Colon (tissue), 2 donors: Measurements from ENCODE around the gene VPS39.

Source experiments
- FAIRE-seq: peaks from 2 replicates; lab custom pipeline; 2012; peaks lifted over from hg19 to GRCh38; lab: Jason Lieb, UNC
- donor health status: control.
- donor health status: control.

Gene VPS39

GRCh38 chr15:42157981-42158765, 49.9 kb downstream of the VPS39 start:
- FAIRE-seq: no peak

- no peak for FAIRE-seq
These were observed 50.7 kb downstream of the VPS39 start for GRCh38 chr15:42157381-42157780.

GRCh38 chr15:42156243-42156922, 51.7 kb downstream of the VPS39 start, which contains the start of gene PLA2G4F:
Gene PLA2G4F, minus strand, starts transcription at chr15:42156636. Its CDS starts 87 bp downstream, at chr15:42156549.
- no peak for FAIRE-seq

- FAIRE-seq: no peak
These were observed 52.4 kb downstream of the VPS39 start for GRCh38 chr15:42155546-42156242.

DNA sequence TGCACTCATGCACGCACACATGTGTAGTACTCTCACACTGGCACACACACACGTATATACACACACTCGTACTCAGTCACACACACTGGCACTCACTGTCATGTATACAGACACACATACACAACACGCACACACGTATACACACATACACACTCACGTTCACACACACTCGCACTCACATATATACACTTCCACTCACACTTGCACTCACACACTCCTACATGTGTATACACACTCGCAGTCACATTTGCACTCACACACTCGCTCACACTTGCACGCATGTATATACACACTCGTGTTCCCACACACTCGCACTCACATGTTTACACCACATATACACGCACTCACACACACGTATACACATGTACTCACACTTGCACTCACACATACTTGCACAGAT, 53.1 kb downstream of the VPS39 start:
- no peak for FAIRE-seq

DNA sequence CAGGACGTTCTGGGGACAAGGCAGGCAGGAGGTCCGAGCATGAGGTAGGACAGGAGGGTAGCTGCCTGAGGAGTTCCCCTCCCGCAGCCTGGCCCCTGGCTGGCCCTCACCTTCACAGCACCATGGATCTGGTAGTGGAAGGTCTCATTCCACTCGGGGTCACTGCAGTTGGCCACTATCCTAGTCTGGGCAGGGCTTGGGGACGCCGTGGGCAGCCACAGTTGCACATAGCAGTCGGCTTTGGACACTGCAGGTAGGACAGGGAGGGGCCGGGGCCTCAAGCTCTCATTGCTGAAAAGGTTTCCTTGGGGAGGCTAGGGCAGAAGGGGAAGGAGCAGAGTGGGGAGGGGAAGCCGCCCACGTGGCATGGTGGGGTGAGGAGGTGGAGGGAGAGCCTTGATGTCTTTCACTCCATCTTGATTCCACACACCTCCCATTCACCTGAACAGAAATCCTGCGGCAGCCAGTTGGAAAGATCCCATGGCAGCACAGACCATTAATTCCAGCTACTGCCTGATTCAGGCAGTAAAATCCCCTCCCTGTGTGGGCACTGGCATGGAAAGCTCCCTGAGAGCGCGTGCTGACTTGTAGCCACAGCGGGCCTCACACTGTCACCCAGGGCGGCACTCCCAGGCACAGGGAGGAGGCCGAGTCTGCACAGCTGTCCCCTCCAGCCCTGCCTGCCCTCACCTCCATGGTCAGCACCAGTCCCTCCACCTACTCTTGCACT, 53.7 kb downstream of the VPS39 start:
- FAIRE-seq: no peak

DNA sequence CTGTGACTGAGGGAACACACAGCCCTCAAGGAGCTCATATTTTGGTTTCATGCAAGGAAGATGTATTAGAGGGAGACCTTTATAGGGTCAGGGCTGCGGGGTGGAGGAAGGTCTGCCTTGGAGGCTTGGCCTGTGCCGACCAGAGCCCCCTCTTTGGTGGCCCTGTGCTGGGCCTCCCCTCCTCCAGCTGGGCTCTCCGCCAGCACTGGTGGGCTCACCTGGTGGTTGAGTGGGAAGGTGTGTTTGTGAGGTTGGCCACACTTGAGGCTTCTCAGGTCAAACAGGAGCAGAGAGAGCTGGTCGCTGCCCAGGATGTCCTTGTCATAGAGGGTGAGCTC, 54.3 kb downstream of the VPS39 start:
- no peak for FAIRE-seq

DNA sequence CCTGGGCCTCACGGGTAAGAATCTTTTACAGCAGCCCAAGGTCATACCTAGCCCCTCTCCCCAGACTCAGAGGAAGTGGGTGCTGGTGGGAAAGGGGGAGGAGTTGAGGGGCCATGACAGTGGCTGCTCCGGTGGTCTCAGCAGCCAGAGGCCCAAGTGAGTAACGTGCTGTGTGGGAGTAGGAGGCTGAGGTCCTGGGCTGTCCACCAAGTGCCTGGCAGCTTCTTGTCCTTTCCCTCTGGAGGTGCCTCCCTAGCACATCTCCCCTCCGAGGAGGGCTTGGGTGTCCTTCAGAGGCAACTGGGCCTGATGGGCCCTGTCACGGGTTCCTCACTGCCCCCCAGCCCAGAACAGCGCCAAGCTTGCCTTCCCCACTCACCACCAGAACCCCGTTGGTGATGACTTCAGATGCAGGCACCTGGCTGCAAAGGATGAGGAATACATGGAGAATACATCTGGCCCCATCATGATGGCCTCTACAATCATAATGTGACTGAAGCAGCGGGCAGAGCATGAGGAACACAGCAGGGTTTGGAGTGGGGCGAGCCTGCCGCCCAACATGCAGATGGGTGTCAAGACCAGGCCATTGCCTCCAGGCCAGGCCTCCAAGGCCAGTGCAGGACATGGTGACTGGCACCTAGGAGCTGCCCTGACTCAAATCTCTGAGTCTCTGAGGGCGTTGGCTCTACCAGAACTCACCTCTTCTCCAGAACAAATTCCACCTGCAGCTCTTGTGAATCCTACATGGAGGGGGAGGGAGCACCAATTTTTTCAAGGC, 55.0 kb downstream of the VPS39 start:
- FAIRE-seq: no peak

DNA sequence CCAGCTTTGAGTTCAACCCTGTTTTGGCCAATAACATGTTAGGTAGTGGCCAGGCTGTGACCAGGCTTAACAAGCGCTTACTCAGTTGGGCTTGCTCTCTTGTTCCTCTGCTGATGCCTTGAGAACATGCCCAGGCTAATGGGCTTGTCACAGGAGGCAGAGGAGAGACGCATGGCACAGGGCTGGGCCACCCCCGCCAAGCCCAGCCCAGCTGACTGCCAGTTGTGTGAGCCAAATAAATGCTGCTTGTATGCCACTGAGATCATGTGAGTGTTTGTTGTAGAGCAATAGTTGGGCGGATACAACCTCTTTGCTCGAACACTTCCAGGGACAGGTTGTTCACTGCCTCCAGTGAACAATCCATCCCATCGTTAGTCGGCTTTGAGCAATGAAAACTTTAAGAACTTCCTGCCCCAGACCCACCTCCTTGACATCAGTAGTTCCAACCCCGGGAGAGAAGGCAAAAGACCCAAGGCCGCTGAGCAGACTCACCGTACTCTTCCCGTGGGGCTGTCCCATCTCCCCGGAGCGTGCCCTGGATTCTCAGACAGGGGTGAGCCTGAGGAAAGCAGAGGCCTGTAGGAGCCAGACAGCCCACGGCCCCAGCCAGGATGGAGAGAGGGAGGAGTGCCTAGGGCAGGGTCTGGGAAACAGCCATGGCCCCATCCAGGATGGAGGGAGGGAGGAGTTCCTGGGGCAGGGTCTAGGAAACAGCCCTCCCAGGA, 55.7 kb downstream of the VPS39 start:
- no peak for FAIRE-seq

- no peak for FAIRE-seq
These were observed 56.4 kb downstream of the VPS39 start for GRCh38 chr15:42151736-42152135.

GRCh38 chr15:42151141-42151561, 57.0 kb downstream of the VPS39 start:
- no peak for FAIRE-seq

- FAIRE-seq: no peak
These were observed 57.7 kb downstream of the VPS39 start for GRCh38 chr15:42150219-42150970.

DNA sequence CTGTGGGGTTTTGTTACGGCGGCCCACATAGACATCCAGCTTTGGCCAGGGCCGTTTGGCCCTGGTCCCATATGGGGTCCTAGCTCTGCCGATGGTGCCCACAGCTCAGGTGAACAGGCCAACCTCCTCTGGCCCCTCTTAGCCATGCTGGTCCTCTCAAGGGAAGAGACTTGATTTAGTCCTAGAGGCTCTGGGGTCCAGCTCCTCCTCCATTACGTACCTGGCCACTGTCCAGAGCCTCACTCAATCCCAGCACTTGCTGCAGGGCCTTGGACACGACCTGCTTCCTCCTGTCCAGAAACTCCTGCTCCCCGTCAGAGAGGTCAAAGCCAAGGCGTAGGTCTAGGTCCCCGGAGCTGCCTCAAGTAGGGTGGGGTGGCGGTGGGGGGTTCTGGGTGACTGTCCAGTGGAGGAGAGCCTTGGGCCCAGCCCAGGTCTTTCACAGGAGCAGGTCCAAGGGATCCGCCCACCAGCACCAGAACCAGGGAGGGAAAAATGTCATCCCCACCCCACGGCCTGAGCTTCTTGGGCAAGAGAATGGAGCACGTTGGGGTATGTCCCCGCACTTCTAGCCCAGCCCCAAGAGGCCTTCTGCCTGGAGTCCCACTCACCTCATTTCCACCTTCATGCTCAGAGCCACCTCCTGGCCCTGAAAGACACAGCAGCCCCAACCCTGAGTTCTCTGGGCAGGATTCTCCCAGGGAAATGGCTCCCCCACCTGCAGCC, 58.4 kb downstream of the VPS39 start:
- FAIRE-seq: no peak

DNA sequence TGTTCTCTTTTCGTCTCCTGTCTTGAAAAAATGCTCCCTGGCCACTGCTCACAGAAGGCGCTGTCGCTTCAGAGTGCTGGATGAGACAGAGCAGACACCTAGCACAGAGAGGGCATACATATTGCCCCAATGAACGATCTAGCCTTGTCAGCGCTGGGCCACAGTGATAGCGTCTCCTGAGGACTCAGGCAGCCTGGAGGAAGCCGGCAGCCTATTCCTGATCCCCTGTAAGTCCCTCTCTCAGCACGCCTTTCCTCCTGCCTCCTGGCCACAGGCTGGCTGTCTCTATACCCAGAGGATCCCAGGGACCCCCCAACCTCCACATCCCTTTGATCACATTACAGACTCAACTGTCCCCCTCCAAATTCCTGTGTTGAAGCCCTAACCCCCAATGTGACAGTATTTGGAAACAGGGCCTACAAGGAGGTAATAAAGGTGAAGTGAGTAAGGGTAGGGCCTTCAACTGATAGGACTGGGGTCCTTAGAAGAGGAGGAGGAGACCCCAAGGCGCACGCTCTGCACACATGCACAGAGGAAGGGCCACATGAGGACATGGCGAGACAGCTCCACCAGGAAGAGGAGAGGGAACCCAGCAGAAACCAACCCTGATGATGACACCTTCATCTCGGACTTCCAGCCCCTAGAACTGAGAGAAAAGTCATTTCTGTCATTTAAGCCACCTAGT, 59.2 kb downstream of the VPS39 start:
- FAIRE-seq: no peak

DNA sequence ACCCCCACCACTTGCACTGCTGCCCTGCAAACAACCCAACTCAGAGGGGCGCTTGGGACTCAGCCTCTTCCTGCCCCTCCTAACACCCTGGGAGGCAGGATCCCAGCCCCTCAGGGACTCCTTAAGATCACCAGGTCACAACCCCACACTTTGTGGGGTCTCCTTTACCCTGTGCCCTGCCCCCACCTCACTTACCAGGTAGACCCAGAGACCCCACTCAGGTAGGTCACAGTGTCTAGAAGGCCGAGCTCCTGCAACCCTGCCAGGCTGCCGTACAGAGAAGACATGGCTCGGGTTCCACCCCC, 60.7 kb downstream of the VPS39 start:
- FAIRE-seq: no peak

GRCh38 chr15:42146551-42147430, 61.3 kb downstream of the VPS39 start:
- FAIRE-seq: no peak

DNA sequence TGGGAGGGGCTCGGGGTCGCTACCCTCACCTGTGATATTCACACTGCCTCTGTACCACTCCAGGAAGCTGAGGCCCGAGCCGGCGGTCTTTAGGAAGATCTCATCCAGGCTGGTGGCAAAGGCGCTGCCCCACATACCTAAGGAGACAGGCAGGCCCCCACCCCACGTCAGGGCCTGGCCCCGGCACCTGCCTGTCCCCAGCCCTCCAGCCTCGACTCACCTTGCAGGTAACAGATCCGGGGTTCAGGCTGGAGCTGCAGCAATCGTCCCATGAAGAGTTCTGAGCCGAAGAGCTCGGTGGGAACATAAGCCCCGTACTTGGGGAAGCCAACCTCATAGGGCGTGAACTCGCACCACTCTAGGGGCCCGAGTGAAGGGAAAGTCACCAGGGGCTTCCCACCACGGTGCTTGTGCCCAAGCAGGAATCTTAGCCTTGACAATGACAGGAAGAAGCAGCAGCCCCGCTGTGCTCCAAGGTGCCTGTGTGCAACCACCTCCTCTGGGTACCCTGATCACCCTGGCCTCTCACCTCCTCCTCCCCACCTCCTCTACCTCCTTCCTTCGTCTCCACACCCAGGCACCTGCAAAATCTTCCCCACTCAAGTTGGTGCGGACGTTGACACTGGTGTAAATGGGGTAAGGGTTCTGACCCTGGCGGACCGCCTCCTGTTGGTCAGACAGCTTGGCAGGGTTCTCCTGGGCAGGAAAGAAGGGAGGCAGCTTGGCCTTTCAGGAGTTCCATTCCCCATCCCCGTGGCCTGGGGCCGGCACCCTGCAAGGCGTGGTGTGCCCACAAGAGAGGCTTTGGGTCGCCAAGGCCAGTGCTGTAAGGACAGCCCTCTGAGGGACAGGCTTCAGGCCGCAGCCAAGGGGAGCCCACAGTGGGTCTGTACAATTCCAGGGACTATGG, 62.3 kb downstream of the VPS39 start:
- no peak for FAIRE-seq
